H9 (cell line): ENCODE data around the gene TIMELESS. TPM values are rescaled to one million over a fixed set of nuclear protein-coding genes. Genes with fewer than 3 reads are reported as not detected.

ENCODE experiments used
- DNase-seq: peaks from one replicate; pipeline ENCODE4 v3.0.0-alpha.2; 2017
- H2AFZ ChIP-seq: one replicate; pipeline ENCODE4 v1.6.1; 2013; ENCODE audit warnings: mild to moderate bottlenecking, low read length, control low read depth, moderate library complexity
- H2AK5ac ChIP-seq: 2 replicates; pipeline ENCODE4 v1.6.1; 2013; ENCODE audit warnings: low read length, control low read depth, mixed read lengths; ENCODE audit not compliant: insufficient read length
- H2BK120ac ChIP-seq: one replicate; pipeline ENCODE4 v1.6.1; 2013; ENCODE audit warnings: low read depth, mild to moderate bottlenecking, low read length, control low read depth, inconsistent platforms; ENCODE audit not compliant: poor library complexity, severe bottlenecking
- H2BK12ac ChIP-seq: 2 replicates; pipeline ENCODE4 v1.6.1; 2013; ENCODE audit warnings: low read length, control low read depth, mixed read lengths, low read depth; ENCODE audit not compliant: insufficient read length
- H2BK15ac ChIP-seq: 2 replicates; pipeline ENCODE4 v1.6.1; 2013; ENCODE audit warnings: low read depth, low read length, control low read depth
- H2BK20ac ChIP-seq: one replicate; pipeline ENCODE4 v1.6.1; 2013; ENCODE audit warnings: low read depth, mild to moderate bottlenecking, low read length, control low read depth, inconsistent platforms; ENCODE audit not compliant: poor library complexity, severe bottlenecking
- H2BK5ac ChIP-seq: 2 replicates; pipeline ENCODE4 v1.6.1; 2013; ENCODE audit warnings: low read length, control low read depth, mixed read lengths; ENCODE audit not compliant: insufficient read length
- H3K14ac ChIP-seq: 2 replicates; pipeline ENCODE4 v1.6.1; 2013; ENCODE audit warnings: low read length, control low read depth; ENCODE audit not compliant: insufficient read depth
- H3K18ac ChIP-seq: 2 replicates; pipeline ENCODE4 v1.6.1; 2013; ENCODE audit warnings: low read depth, mild to moderate bottlenecking, mixed read lengths, low read length, control low read depth; ENCODE audit not compliant: insufficient read length
- H3K23ac ChIP-seq: 2 replicates; pipeline ENCODE4 v1.6.1; 2013; ENCODE audit warnings: low read length, control low read depth, mixed read lengths, low read depth; ENCODE audit not compliant: insufficient read length
- H3K23me2 ChIP-seq: 2 replicates; pipeline ENCODE4 v1.6.1; 2013; ENCODE audit warnings: low read depth, mild to moderate bottlenecking, mixed read lengths, low read length, control low read depth; ENCODE audit not compliant: insufficient read length, poor library complexity, severe bottlenecking
- H3K27ac ChIP-seq: 2 replicates; pipeline ENCODE4 v1.5.1; 2013; ENCODE audit warnings: low read length, control low read depth, mixed read lengths, low read depth; ENCODE audit not compliant: insufficient read length
- H3K27me3 ChIP-seq: 2 replicates; pipeline ENCODE4 v1.6.1; 2013; ENCODE audit warnings: low read length, control low read depth, inconsistent platforms; ENCODE audit not compliant: insufficient read depth
- H3K4ac ChIP-seq: 2 replicates; pipeline ENCODE4 v1.6.1; 2013; ENCODE audit warnings: low read depth, mild to moderate bottlenecking, control low read depth, inconsistent platforms, low read length, moderate library complexity
- H3K4me1 ChIP-seq: 2 replicates; pipeline ENCODE4 v1.6.1; 2013; ENCODE audit warnings: low read length, control low read depth, inconsistent platforms; ENCODE audit not compliant: insufficient read depth
- H3K4me2 ChIP-seq: 2 replicates; pipeline ENCODE4 v1.6.1; 2013; ENCODE audit warnings: low read length, control low read depth, mixed read lengths; ENCODE audit not compliant: insufficient read length, insufficient read depth
- H3K56ac ChIP-seq: 2 replicates; pipeline ENCODE4 v1.6.1; 2013; ENCODE audit warnings: low read depth, mild to moderate bottlenecking, mixed read lengths, low read length, control low read depth; ENCODE audit not compliant: insufficient read length
- H3K79me1 ChIP-seq: 2 replicates; pipeline ENCODE4 v1.6.1; 2013; ENCODE audit warnings: low read depth, mild to moderate bottlenecking, moderate library complexity, low read length, control low read depth, inconsistent platforms; ENCODE audit not compliant: insufficient read depth, poor library complexity, severe bottlenecking
- H3K79me2 ChIP-seq: 2 replicates; pipeline ENCODE4 v1.6.1; 2013; ENCODE audit warnings: low read length, control low read depth, inconsistent platforms; ENCODE audit not compliant: insufficient read depth
- H3K9ac ChIP-seq: 2 replicates; pipeline ENCODE4 v1.6.1; 2013; ENCODE audit warnings: low read length, control low read depth, mixed read lengths; ENCODE audit not compliant: insufficient read length; ENCODE audit errors: extremely low read depth
- H3K9me3 ChIP-seq: one replicate; pipeline ENCODE4 v1.6.1; 2013; ENCODE audit warnings: low read depth, low read length, inconsistent platforms; ENCODE audit not compliant: control insufficient read depth
- H3T11ph ChIP-seq: one replicate; pipeline ENCODE4 v1.6.1; 2013; ENCODE audit warnings: mild to moderate bottlenecking, low read length, control low read depth, inconsistent platforms
- H4K20me1 ChIP-seq: one replicate; pipeline ENCODE4 v1.6.1; 2013; ENCODE audit not compliant: control insufficient read depth, insufficient read length, insufficient read depth
- H4K5ac ChIP-seq: 2 replicates; pipeline ENCODE4 v1.6.1; 2013; ENCODE audit warnings: low read depth, mild to moderate bottlenecking, mixed read lengths, low read length, control low read depth; ENCODE audit not compliant: insufficient read length
- H4K8ac ChIP-seq: replicated peaks from 2 replicates; pipeline ENCODE4 v1.6.1; 2013; ENCODE audit warnings: low read length, control low read depth, mixed read lengths, low read depth; ENCODE audit not compliant: insufficient read length
- H4K91ac ChIP-seq: 2 replicates; pipeline ENCODE4 v1.6.1; 2013; ENCODE audit warnings: low read depth, mild to moderate bottlenecking, moderate library complexity, mixed read lengths, low read length, control low read depth; ENCODE audit not compliant: insufficient read length
- H3K27ac Mint-ChIP-seq, 3 experiments: 2 replicates in 2 of 3; 3 replicates in 1 of 3; pipeline ENCODE4 v1.8.0; 2020 to 2021; ENCODE audit warnings: mixed read lengths in 3 of 3, mild to moderate bottlenecking in 1 of 3, moderate library complexity in 1 of 3
- H3K27me3 Mint-ChIP-seq: 2 replicates; pipeline ENCODE4 v1.8.0; 2021; ENCODE audit warnings: low read depth, mild to moderate bottlenecking, moderate library complexity, mixed read lengths
- H3K36me3 Mint-ChIP-seq, 3 experiments: 2 replicates in 2 of 3; 3 replicates in 1 of 3; pipeline ENCODE4 v1.8.0; 2020 to 2021; ENCODE audit warnings: low read depth in 3 of 3, mixed read lengths in 3 of 3; ENCODE audit not compliant: insufficient read depth in 1 of 3
- H3K4me1 Mint-ChIP-seq, 2 experiments: 2 replicates each; pipeline ENCODE4 v1.8.0; 2020; ENCODE audit warnings: mixed read lengths in 2 of 2
- H3K4me3 Mint-ChIP-seq, 2 experiments: 2 replicates in 1 of 2; 3 replicates in 1 of 2; pipeline ENCODE4 v1.8.0; 2020 to 2021; ENCODE audit warnings: mild to moderate bottlenecking in 2 of 2, mixed read lengths in 2 of 2, moderate library complexity in 1 of 2
- H3K9me3 Mint-ChIP-seq, 2 experiments: 2 replicates in 1 of 2; 3 replicates in 1 of 2; pipeline ENCODE4 v1.8.0; 2020; ENCODE audit warnings: mild to moderate bottlenecking in 2 of 2, mixed read lengths in 2 of 2, moderate library complexity in 1 of 2
- CTCF ChIP-seq: fragments of 200-600 bp; sonication (generic); conservative IDR thresholded peaks from 3 replicates; pipeline ENCODE4 v1.8.0; 2021; ENCODE audit warnings: antibody characterized with exemption, mild to moderate bottlenecking
- WGBS: extraction: QIAGEN DNeasy Blood & Tissue Kit; methylation state at CpG from one replicate; pipeline ENCODE4 v1.1.7; 2013; ENCODE audit warnings: missing lambda C conversion rate, low lambda C conversion rate, mixed read lengths; ENCODE audit not compliant: insufficient read length; ENCODE audit errors: extremely low coverage; 5-methylcytosine and 5-hydroxymethylcytosine counted together
- total RNA-seq: library from RNA; stranded (reverse); gene quantifications from 2 replicates; pipeline ENCODE4 v1.2.1, GENCODE V29; 2021

TIMELESS gene
- total RNA-seq, 1 experiment from 2014 or later, result 68.0 TPM

- Mint-ChIP-seq H3K36me3 (peaks cover 0 to 22% (median 19%) of the 10 kb centered on the region in 3 experiments; a peak in 6 of 7 replicates), H3K27ac (no peak overlapping the region), H3K4me1 (peaks cover 0 to 2% of the 10 kb centered on the region in 2 experiments; a peak in 1 of 4 replicates), H3K27me3 (no peaks in the 10 kb centered on the region), H3K4me3 (no peak overlapping the region), H3K9me3 (no peaks in the 10 kb centered on the region)
- Histone ChIP-seq H4K20me1 (no peaks in the 10 kb centered on the region), H2AFZ (no peak overlapping the region), H3K4me2 (no peak overlapping the region), H3K27me3 (no peaks in the 10 kb centered on the region), H3T11ph (no peak overlapping the region), H4K8ac (no peak overlapping the region), H2BK5ac (no peak overlapping the region), H3K23ac (no peak overlapping the region), H2AK5ac (no peak overlapping the region), H3K9me3 (no peaks in the 10 kb centered on the region), H3K18ac (no peak overlapping the region), H2BK15ac (no peak overlapping the region), H2BK12ac (no peak overlapping the region), H3K14ac (no peak overlapping the region), H4K91ac (no peak overlapping the region), H4K5ac (no peak overlapping the region), H2BK20ac (no peak overlapping the region), H3K79me1 (no peaks in the 10 kb centered on the region), H3K4ac (no peak overlapping the region), H3K9ac (no peak overlapping the region), H3K27ac (no peak overlapping the region), H3K56ac (no peak overlapping the region), H3K23me2 (no peaks in the 10 kb centered on the region), H3K79me2 (no peaks in the 10 kb centered on the region), H3K4me1 (no peaks in the 10 kb centered on the region), H2BK120ac (no peak overlapping the region)
- no CpG with 5 or more reads among the region's 6 CpGs for WGBS
- no peak for TF ChIP-seq CTCF
- no peak for DNase-seq
These were observed 37.2 kb downstream of the TIMELESS start for GRCh38 chr12:56411781-56412639.
